Subcutaneous preadipocyte (primary cell): ENCODE data around the gene APOBEC3G. TPM values are rescaled to one million over a fixed set of nuclear protein-coding genes. Genes with fewer than 3 reads are reported as not detected.

Experiments
- small RNA-seq: library from RNA; depleted of rRNA; stranded (forward); fragments of <200 nt; gene quantifications from one replicate; pipeline ENCODE3, GENCODE V24; 2012
- total RNA-seq: library from RNA; depleted of rRNA; stranded (reverse); fragments of >200 nt; gene quantifications from 2 replicates; pipeline ENCODE4 v1.2.3, GENCODE V29; 2012

APOBEC3G gene
- total RNA-seq, result 10.4 and 15.1 TPM in 2 replicates

GRCh38 chr22:39077026-39077840 is at the start of gene APOBEC3G:
Gene APOBEC3G (plus strand): TSS chr22:39077275. CDS start chr22:39077362, 87 bp downstream.

GRCh38 chr22:39040538-39041296 is 36.4 kb upstream of the APOBEC3G start, which contains the start of gene APOBEC3F:
Gene APOBEC3F (plus strand): TSS chr22:39040864. CDS start chr22:39040961, 97 bp downstream.

GRCh38 chr22:39097098-39098020 is 20.3 kb downstream of the APOBEC3G start, which contains the start of gene APOBEC3H:
Gene APOBEC3H (plus strand): TSS chr22:39097244. CDS start chr22:39100279, 3,035 bp downstream.

Small RNA genes lying within 50 kb of the gene (small RNA-seq; reads per million reads assigned to genes)
- gene AL022318.2 (not detected), gene COX5BP7 (not detected)

Other genes starting within 250 kb of the APOBEC3G start
- gene NPTXR, start 233.2 kb upstream of the APOBEC3G start, total RNA-seq, result 0.37 and 0.39 TPM in 2 replicates
- 53.6 and 68.8 TPM in 2 replicates for gene CBX6, start 205.1 kb upstream of the APOBEC3G start, total RNA-seq
- gene APOBEC3A, start 119.7 kb upstream of the APOBEC3G start, total RNA-seq, result not detected in 2 replicates
- gene APOBEC3B, start 94.9 kb upstream of the APOBEC3G start, total RNA-seq, result 3.9 and 5.5 TPM in 2 replicates
- 12.9 and 16.2 TPM in 2 replicates for gene APOBEC3C, start 63.0 kb upstream of the APOBEC3G start, total RNA-seq
- gene APOBEC3D, start 56.1 kb upstream of the APOBEC3G start, total RNA-seq, result 1.5 and 2.2 TPM in 2 replicates
- gene APOBEC3F, start 36.4 kb upstream of the APOBEC3G start, total RNA-seq, result 3.5 and 5.1 TPM in 2 replicates
- gene APOBEC3H, start 20.0 kb downstream of the APOBEC3G start, total RNA-seq, result 0.37 and 0.59 TPM in 2 replicates
- 2.6 and 3.7 TPM in 2 replicates for gene CBX7, start 75.4 kb downstream of the APOBEC3G start, total RNA-seq
- gene PDGFB, start 167.7 kb downstream of the APOBEC3G start, total RNA-seq, result 0.37 TPM in 1 of 2 replicates, not detected in the other
- 1,850 and 3,598 TPM in 2 replicates for gene RPL3, start 242.3 kb downstream of the APOBEC3G start, total RNA-seq